NCI-H774 (cell line): ENCODE data around the gene TAF11L4.
"Not testable (repeated sequence)": the region's sequence is repeated elsewhere in the genome, so short reads cannot be mapped to it uniquely, and the experiment has no call there.

Experiments used
- DNase-seq: peaks from one replicate; lab custom pipeline; 2025; lab: John Stamatoyannopoulos, UW

Gene TAF11L4

GRCh38 chr5:17521501-17521900 is at the start of gene TAF11L4:
TAF11L4 (plus strand) TSS chr5:17521801.
- DNase-seq, result not testable (repeated sequence)

- DNase-seq, result not testable (repeated sequence)
Observed at GRCh38 chr5:17475064-17475463, 46.5 kb upstream of the TAF11L4 start.

DNA sequence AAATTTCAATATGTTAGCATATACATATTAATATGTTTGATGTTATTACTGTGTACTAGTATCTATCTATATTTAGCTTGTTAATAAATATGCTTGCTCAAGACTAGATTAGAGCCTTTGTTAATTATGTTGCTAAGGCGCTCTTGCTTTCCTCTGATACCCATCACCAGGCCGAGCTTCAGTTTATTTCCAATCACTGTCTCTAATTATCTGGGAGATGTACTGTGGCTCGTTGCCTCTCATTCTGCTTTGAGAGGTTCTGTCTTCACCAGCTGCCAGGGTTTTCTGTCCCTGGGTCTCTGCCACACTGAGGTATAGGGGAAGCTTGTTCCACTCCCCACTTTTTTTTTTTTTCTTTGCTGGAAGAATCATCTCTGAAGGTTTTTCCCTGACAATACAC is 44.6 kb upstream of the TAF11L4 start:
- no peak for DNase-seq

DNA sequence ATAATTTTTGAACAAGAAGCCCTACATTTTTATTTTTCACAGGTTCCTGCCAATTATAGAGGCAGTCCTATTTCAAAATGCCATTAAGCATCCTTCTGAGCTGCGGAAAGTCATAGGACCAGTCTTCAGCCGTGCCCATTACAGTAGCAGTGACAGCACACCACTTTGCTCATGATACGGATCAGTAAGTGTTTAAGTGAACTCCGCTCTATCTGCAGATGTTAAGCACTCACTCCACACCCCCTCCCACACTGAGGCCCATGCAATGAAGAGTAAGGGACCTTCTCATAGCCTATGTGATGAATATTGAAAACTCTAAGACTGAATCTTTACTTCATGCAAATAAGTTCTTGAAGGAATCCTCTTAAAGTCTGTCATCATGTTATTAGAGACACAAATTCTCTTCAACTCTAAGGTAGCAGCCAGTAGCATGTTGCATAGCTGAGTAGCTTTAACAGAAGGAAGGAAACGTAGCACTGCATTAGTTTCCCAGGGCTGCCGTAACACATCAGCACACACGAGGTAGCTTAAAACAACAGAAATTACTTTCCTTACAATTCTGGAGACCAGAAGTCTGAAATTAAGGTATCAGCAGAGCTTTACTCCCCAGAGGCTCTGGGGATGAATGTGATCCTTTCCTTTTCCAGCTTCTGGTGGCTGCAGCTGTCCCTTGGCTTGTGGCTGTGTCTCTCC is 43.9 kb upstream of the TAF11L4 start:
- no peak for DNase-seq

DNA sequence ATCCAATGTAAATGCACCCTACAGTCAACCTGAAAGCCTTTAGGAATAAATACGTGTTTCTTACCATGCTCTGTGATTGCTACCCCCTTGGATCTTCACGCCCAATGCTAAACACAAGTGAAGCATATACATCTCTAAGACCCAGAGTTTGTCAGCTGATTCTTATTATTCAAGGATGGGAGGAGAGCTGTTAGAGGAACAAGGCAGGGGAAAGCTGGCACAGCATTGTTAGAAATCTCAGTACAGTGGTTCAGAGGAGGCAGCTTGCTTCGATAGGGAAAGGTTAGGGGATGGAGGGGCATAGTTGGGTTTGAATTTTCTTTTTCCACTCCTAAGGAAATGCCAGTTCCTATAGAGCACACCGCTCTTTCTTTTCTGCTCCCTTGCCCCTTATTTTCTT is 40.2 kb upstream of the TAF11L4 start:
- no peak for DNase-seq

DNA sequence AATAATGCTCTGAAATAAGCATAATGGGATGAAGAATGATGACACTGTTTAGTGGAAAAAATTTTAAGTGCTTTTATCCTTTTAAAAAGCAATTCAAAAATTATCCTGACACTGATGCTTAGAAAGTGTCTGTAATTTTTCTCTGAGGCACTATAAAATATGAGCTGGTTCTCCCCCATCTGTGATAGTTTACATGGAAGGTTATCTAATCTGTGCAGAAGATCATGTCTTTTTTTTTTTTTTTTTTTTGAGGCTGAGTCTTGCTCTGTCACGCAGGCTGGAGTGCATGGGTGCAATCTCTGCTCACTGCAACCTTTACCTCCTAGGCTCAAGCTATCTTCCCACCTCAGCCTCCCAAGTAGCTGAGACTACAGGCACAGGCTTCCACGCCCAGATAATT is 38.8 kb upstream of the TAF11L4 start:
- DNase-seq, result no peak

- DNase-seq, result not testable (repeated sequence)
Observed at GRCh38 chr5:17486464-17487173, 35.0 kb upstream of the TAF11L4 start.

DNA sequence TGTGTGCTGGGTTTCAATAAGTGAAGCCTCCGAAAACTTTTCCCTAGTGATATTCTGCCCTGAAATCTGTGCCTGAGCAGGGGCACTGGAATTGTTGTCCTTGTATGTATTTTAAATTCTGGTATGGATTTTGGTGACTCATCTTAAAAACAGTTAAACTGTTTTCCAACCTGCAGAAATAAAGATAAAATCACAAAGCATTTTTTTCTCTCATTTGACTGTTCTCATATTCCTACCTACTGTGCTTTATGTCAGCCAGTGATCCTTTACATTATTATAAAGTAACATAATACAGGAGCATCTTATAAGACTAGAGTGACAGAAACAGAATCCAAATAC is 34.5 kb upstream of the TAF11L4 start:
- DNase-seq, result no peak

DNA sequence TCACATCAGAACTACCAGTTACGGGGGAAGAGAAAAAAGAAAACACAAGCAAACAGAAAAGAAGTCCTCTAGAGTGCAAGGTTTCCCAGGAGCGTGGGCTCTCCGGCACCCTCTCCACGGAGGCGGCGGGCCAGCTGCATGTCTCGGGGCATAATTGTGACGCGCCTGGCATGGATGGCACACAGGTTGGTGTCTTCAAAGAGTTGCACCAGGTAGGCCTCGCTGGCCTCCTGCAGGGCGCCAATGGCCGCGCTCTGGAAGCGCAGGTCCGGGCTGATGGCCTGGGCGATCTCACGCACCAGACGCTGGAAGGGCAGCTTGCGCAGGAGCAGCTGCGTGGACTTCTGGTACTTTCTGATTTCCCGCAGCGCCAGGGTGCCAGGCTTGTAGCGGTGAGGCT is 30.3 kb upstream of the TAF11L4 start:
- not testable (repeated sequence) for DNase-seq

DNA sequence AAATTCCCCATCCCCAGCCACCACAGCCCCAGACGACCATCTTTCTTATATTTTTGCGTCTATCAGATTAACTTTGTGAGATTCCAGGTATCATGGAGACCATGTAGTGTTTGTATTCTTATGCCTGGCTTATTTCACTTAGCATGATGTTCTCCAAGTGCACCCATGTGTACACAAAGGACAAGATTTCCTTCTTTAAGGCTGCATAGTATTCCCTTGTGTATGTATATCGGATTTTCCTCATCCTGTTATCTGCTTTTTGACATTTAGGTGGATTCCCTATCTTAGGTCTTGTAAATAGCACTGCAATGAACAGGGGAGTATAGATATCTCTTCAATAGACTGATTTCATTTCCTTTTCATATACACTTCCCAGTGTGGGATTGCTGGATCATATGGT is 28.8 kb upstream of the TAF11L4 start:
- no peak for DNase-seq

DNA sequence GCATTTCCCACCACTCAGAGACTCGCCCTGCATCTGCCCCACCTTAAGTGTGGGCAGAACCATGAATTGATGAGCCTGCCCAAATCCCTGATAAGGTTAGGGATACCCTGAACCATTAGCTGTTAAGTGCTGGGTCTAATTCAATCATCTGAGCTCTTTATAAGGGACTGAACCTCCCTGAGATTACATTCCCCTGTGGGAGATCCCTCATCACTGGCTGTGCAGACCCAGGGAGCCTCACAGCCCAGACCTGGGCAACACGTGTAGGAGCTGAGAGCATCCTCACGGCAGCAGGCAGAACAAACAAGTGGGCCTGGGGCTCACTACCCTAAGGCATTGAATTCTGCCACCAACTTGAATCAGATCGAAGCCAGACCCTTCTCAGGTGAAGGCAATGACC is 24.2 kb upstream of the TAF11L4 start:
- DNase-seq, result no peak

DNA sequence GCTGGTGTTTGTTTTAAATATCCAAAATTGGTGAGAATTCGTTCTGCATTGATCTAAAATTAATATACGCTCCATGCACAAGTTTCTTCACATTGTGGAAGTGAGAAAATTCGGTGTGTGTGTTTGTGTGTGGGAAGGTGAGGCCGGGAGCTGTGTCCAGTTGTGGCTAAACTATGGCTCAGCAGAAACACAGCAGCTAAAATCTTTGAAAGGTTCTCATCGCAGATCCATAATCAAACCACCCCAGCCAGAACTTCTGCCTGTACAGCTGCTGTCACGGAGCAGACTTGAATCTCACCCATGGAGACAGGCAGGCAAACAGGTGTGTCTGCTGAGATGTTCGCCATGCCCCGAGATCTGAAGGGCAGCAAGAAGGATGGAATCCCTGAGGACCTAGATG is 23.7 kb upstream of the TAF11L4 start, which contains the start of gene TAF11L2:
Gene TAF11L2, plus strand, starts transcription at position 301 of the 400 bp plus-strand sequence.
- not testable (repeated sequence) for DNase-seq

- no peak for DNase-seq
Observed at GRCh38 chr5:17511775-17512325, 9.8 kb upstream of the TAF11L4 start.

DNA sequence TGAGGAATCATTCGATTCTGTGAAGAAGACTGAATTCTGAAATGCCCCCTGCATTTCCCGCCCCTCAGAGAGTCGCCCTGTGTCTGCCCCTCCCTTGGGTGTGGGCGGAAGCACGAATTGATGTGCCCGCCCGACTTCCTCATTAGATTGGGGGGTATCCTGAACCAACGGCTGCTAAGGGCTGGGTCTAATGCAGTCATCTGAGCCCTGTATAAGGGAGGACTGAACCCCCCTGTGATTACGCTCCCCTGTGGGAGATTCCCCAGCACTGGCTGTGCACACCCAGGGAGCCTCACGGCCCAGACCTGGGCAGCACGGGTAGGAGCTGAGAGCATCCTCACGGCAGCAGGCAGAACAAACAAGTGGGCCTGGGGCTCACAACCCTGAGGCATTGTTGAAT is 4.1 kb upstream of the TAF11L4 start:
- DNase-seq, result not testable (repeated sequence)

DNA sequence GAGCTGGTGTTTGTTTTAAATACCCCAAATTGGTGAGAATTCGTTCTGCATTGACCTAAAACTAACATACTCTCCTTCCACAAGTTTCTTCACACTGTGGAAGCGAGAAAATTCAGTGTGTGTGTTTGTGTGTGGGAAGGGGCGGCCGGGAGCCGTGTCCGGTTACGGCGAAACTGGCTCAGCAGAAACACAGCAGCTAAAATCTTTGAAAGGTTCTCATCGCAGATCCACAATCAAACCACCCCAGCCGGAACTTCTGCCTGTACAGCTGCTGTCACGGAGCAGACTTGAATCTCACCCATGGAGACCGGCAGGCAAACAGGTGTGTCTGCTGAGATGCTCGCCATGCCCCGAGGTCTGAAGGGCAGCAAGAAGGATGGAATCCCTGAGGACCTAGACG is 3.5 kb upstream of the TAF11L4 start, which contains the start of gene TAF11L3:
Gene TAF11L3, plus strand, starts transcription at position 301 of the 400 bp plus-strand sequence.
- not testable (repeated sequence) for DNase-seq

- not testable (repeated sequence) for DNase-seq
Observed at GRCh38 chr5:17519508-17519907, 2.1 kb upstream of the TAF11L4 start.

GRCh38 chr5:17524935-17525334 is 3.3 kb downstream of the TAF11L4 start, which contains the start of gene TAF11L5:
TAF11L5 (plus strand) TSS chr5:17525235.
- DNase-seq, result not testable (repeated sequence)

GRCh38 chr5:17526504-17526903 is 4.9 kb downstream of the TAF11L4 start:
- DNase-seq, result not testable (repeated sequence)

- not testable (repeated sequence) for DNase-seq
Observed at GRCh38 chr5:17528369-17528768, 6.8 kb downstream of the TAF11L4 start, which contains the start of gene TAF11L6. TAF11L6 (plus strand) TSS chr5:17528669.
